SK-N-SH treated with all-trans-retinoic acid at 6 μM for 48 hours (cell line): ENCODE measurements around the gene MYH6.

ENCODE experiments used
- ATAC-seq: fragments of 200-7000 bp; cut with Tn5 transposase; 3 replicates; pipeline ENCODE4 v1.9.1; 2020; ENCODE audit warnings: mild to moderate bottlenecking, moderate library complexity
- BACH2 ChIP-seq: fragments of 250-450 bp; sonication (Bioruptor Pico); IDR thresholded peaks from 2 replicates; pipeline ENCODE4 v1.9.0; 2021; ENCODE audit warnings: mild to moderate bottlenecking, borderline replicate concordance
- CREB5 ChIP-seq: fragments of 250-450 bp; sonication (Bioruptor Pico); IDR thresholded peaks from 2 replicates; pipeline ENCODE4 v1.5.1; 2020; ENCODE audit warnings: low read depth, mild to moderate bottlenecking, moderate library complexity
- CSDC2 ChIP-seq: fragments of 250-450 bp; sonication (Bioruptor Pico); IDR thresholded peaks from 2 replicates; pipeline ENCODE4 v1.5.0; 2020; ENCODE audit warnings: mild to moderate bottlenecking, moderate library complexity
- CSRNP3 ChIP-seq: fragments of 250-450 bp; sonication (Bioruptor Pico); IDR thresholded peaks from 2 replicates; pipeline ENCODE4 v1.5.1; 2021; ENCODE audit warnings: mild to moderate bottlenecking, moderate library complexity
- GLIS3 ChIP-seq: fragments of 250-450 bp; sonication (Bioruptor Pico); IDR thresholded peaks from 2 replicates; pipeline ENCODE4 v1.5.0; 2020; ENCODE audit warnings: mild to moderate bottlenecking, moderate library complexity
- ISL1 ChIP-seq: fragments of 250-450 bp; sonication (Bioruptor Pico); IDR thresholded peaks from 2 replicates; pipeline ENCODE4 v2.1.2; 2022; ENCODE audit warnings: mild to moderate bottlenecking, moderate library complexity
- OSR1 ChIP-seq: fragments of 250-450 bp; sonication (Bioruptor Pico); IDR thresholded peaks from 2 replicates; pipeline ENCODE4 v1.8.0; 2022; ENCODE audit warnings: moderate library complexity, mild to moderate bottlenecking, inconsistent platforms
- PATZ1 ChIP-seq: fragments of 250-450 bp; sonication (Bioruptor Pico); IDR thresholded peaks from 2 replicates; pipeline ENCODE4 v1.8.0; 2020; ENCODE audit warnings: mild to moderate bottlenecking, moderate library complexity, borderline replicate concordance
- POU6F1 ChIP-seq: fragments of 250-450 bp; sonication (Bioruptor Pico); IDR thresholded peaks from 2 replicates; pipeline ENCODE4 v1.8.0; 2021; ENCODE audit warnings: low read depth, mild to moderate bottlenecking, moderate library complexity, borderline replicate concordance
- SNAI2 ChIP-seq: fragments of 250-450 bp; sonication (Bioruptor Pico); IDR thresholded peaks from 2 replicates; pipeline ENCODE4 v1.5.0; 2020; ENCODE audit warnings: mild to moderate bottlenecking, moderate library complexity
- ZFP3 ChIP-seq: fragments of 250-450 bp; sonication (Bioruptor Pico); IDR thresholded peaks from 2 replicates; pipeline ENCODE4 v1.5.0; 2020; ENCODE audit warnings: mild to moderate bottlenecking, moderate library complexity
- ZNF70 ChIP-seq: fragments of 450-650 bp; formaldehyde crosslinking; IDR thresholded peaks from 2 replicates; pipeline ENCODE4 v1.5.0; 2020; ENCODE audit warnings: mild to moderate bottlenecking, moderate library complexity
- ZNF8 ChIP-seq: fragments of 450-650 bp; formaldehyde crosslinking; IDR thresholded peaks from 2 replicates; pipeline ENCODE4 v1.5.0; 2020; ENCODE audit warnings: mild to moderate bottlenecking, moderate library complexity
- TF ChIP-seq, protein P1 (sequence below): fragments of 250-450 bp; sonication (Bioruptor Pico); IDR thresholded peaks from 2 replicates; pipeline ENCODE4 v1.5.0; 2020; ENCODE audit warnings: mild to moderate bottlenecking, moderate library complexity

Gene MYH6

GRCh38 chr14:23445773-23446172, 37.7 kb upstream of the MYH6 start:
- TF ChIP-seq ZFP3 (CRISPR knock-in tag), result no peak
- TF ChIP-seq CSRNP3 (CRISPR knock-in tag), result no peak
- TF ChIP-seq, all 23 proteins: peak for 0
- no peak for ATAC-seq

DNA sequence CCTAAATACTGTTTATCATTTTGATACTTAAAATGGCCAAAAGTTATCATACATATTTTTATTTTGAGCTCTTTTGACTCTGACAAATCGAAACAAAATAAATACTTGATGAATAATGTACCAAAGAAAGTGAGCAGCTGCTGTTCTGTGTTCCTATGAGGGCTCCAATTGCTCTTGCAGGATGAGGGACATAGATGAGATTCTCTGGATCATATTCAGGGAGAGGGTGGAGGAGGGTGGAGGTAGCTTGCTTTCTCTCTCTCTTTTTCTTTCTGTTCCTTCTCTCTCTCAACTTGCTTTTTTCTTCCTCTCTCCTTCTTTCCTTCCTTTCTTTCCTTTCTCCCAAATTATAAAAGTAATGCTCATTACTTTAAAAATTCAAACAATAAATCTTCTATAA, 36.2 kb upstream of the MYH6 start:
- ATAC-seq, result no peak
- TF ChIP-seq GLIS3 (CRISPR knock-in tag) (no peak), ISL1 (CRISPR knock-in tag) (no peak), PATZ1 (no peak)

DNA sequence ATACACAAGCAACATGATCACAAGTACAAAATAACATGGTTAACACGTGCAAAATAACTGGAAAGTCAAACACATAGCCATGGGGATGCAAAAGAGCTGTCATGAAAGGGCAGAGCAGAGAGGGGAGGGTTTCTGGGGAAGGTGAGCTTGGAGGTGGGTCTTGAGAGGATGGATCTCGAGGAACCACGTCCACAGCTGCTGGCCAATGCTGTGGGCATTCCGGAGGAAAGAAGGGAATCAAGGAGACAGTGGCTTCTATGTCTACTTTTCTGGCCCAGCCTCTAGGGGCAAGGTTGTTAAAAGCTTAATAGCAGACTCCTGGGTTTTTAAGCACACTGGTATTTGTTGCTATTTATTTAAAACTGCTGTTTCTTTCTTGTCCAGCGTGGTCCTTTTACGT, 35.8 kb upstream of the MYH6 start:
- TF ChIP-seq PATZ1 (no peak), ZNF8 (CRISPR knock-in tag) (no peak), OSR1 (CRISPR knock-in tag) (no peak), ZFP3 (CRISPR knock-in tag) (no peak)
- TF ChIP-seq, protein P1, sequence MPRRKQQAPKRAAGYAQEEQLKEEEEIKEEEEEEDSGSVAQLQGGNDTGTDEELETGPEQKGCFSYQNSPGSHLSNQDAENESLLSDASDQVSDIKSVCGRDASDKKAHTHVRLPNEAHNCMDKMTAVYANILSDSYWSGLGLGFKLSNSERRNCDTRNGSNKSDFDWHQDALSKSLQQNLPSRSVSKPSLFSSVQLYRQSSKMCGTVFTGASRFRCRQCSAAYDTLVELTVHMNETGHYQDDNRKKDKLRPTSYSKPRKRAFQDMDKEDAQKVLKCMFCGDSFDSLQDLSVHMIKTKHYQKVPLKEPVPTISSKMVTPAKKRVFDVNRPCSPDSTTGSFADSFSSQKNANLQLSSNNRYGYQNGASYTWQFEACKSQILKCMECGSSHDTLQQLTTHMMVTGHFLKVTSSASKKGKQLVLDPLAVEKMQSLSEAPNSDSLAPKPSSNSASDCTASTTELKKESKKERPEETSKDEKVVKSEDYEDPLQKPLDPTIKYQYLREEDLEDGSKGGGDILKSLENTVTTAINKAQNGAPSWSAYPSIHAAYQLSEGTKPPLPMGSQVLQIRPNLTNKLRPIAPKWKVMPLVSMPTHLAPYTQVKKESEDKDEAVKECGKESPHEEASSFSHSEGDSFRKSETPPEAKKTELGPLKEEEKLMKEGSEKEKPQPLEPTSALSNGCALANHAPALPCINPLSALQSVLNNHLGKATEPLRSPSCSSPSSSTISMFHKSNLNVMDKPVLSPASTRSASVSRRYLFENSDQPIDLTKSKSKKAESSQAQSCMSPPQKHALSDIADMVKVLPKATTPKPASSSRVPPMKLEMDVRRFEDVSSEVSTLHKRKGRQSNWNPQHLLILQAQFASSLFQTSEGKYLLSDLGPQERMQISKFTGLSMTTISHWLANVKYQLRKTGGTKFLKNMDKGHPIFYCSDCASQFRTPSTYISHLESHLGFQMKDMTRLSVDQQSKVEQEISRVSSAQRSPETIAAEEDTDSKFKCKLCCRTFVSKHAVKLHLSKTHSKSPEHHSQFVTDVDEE, result no peak
- TF ChIP-seq, all 23 proteins: peak for 0
- ATAC-seq, result no peak

DNA sequence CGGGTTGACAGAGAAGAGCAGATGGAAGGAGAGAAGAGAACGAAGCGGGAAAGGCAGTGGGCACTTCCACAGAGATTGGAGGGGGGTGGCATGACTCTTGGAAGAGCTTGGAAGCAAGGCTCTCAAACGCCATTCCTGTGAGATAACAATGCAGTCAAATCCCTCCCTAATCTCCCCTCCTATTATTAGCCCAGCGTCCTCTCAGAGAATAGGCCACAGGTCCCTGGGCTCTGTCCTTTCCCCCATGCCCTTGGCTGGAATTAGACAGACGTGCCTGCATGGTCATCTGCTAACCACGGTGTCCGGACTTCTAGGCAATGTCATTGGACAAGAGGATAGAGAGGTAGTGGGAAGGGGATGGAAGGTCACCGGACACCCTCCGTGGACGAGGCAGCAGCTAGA, 35.3 kb upstream of the MYH6 start:
- no peak for ATAC-seq
- TF ChIP-seq ISL1 (CRISPR knock-in tag), result no peak
- TF ChIP-seq GLIS3 (CRISPR knock-in tag), result no peak
- no peak for TF ChIP-seq ZNF8 (CRISPR knock-in tag)
- TF ChIP-seq, protein P1, result no peak
- no peak for TF ChIP-seq POU6F1
- TF ChIP-seq CREB5 (CRISPR knock-in tag), result no peak
- TF ChIP-seq SNAI2 (CRISPR knock-in tag), result no peak
- TF ChIP-seq CSDC2 (CRISPR knock-in tag), result no peak
- no peak for TF ChIP-seq BACH2 (CRISPR knock-in tag)
- no peak for TF ChIP-seq CSRNP3 (CRISPR knock-in tag)
- no peak for TF ChIP-seq ZNF70
- TF ChIP-seq, all 23 proteins: peak for 0
